ENCODE data around the gene SMC6.

Gene SMC6

DNA sequence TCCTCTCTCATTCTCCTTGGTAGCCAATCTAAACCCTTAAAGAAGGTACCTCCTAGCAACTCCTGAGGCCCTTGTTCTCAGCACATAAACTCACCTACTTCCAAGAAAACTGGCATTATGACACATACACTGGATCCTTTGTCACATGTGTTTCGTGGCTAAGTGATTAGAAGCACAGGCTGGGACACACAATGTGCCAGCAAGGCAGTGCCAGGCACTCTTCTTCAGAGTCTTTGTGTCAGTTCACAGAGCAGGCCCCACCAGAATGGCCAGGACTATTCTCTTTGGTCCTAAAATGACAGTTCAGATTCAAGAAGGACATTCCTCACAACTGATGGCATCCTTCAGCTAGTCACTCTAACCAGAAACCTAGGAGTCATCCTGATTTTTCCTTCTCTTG, 40.3 kb downstream of the SMC6 start:
- no peak for FAIRE-seq

DNA sequence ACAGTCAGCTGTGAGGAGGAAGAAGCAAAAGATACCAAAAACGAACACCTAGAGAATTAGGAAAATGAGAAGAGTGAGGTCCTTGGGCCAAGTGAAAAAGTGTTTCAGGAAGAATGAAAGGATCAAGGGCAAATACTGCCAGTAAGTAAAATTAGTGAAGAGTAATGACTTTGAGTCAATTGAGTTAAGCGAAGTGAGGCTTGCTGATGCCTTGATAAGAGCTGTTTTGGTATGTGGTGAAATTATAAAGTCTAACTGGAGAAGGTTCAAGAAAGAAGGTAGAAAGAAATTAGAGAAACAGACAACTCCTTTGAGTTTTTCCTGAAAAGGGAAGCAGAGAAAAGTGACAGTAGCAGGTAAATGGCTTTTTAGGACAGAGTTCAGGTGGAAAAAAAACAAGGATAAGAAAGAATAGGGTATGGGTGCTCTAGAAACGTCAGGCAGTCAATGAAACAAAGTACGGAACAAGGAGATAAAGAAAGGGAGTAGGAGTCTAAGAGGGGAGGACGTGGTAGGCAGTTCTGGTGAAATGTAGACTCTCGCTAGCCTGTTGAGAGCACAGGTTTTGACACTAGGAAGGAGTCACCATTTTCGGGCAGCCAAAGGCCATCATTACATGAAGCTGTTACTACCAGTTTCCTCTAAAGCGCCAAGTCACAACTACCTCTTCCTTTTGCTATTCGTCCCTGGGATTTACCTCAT, 42.9 kb downstream of the SMC6 start:
- FAIRE-seq, result no peak

DNA sequence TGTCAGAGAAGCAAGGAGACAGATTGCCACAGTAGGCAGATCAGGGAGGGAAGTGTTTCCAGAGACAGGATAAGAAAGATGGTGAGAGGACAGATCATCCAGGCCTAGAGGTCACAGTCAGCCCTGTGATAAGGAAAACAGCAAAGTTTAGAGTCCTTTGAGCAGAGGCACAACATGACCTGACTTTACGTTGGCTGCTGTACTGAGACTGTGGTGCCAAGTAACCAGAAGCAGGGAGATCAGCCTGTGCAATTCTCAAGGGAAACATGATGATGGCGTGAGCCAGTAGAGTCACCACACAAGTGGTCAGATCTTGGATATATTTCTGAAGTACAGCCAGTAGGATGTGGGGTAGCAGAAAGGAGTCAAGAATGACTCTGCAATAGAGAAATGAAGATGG, 43.7 kb downstream of the SMC6 start:
- FAIRE-seq, result no peak

DNA sequence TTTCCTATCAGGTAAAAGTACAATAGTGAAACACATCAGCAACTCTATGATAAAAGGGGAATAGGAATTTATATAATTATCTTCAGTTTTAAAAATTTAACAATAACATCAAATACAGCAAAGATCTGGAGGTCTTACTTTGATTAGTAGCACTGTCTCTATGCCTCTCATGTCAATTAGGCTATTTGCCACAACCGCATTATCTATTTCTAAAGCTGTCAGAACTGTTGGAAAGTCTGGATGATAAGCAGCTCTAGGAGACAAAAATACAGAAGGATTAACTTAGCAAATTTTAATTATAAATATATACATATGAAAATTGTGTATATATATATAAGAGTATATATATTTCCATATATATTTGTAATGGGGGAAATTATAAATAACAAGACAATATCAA, 45.1 kb downstream of the SMC6 start:
- no peak for FAIRE-seq

DNA sequence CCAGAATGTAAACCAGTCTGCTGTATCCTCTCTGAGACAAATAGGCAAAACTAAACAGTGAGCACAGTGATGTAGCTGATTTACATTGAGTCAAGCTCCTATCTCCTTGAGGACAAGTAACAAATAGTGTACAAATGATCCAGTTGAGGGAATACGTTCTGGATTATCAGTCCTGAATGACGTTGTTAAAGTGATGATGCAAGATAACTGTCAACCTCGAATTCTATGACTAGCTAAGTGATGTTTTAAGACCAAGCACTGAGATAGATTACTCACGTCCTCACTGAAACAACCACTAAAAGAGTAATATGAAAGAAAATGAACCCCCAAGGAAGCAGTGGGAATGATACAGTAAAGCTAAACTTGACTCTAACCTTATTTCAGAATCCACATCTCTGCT, 46.8 kb downstream of the SMC6 start:
- no peak for FAIRE-seq

DNA sequence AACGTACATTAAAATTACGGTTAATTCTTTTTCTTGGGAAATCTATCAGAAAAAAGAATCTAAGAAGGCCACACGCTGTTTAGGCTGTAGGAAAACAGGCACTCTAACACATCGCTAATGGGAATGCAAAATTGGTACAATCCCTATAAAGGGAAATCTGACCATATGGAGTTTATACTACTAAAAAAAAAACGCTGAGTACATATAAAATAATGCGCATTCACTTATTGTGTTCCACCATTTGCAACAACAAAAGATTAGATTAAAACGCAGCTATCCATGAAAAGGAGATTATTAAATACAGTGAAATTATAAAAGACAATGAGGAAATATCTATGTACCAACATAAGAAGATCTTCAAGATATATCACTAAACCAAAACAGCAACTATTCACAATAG, 62.8 kb downstream of the SMC6 start:
- FAIRE-seq, result peak; percentile 10

DNA sequence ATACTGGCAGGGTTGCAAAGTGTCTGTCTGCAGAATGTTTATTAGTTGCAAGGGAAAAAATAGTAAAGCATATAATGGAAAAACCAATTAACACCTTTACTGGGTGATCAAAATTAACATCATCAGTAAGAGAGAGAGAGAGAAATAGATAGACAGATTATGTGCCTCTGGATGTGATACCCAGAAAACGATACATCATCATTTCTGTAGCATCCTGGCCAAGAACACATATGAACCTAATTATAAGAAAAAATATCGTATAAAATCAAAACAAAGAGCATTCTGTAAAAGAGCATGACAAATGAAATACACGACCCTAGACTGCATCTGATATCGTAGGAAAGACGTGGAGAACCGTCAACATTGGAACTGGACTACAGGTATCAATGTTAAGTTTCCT, 64.6 kb downstream of the SMC6 start:
- FAIRE-seq, result no peak

DNA sequence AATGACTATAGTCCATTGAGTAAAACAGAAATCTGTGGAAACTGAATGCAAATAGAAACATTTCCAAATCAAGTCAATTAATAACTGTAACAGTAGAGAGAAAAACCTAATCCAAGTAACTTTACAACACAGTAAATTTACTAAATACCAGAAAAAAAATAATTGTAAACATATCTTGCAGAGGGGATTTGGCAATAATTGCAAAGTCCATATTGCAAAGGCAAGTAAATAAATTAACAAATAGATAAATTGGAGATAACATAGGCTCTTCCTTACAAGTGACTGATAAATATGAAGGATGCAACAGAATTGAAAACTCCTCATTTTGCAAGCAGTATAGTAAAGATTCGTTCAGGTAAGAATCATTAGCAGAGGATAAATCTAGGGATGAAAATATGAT, 65.0 kb downstream of the SMC6 start:
- no peak for FAIRE-seq

DNA sequence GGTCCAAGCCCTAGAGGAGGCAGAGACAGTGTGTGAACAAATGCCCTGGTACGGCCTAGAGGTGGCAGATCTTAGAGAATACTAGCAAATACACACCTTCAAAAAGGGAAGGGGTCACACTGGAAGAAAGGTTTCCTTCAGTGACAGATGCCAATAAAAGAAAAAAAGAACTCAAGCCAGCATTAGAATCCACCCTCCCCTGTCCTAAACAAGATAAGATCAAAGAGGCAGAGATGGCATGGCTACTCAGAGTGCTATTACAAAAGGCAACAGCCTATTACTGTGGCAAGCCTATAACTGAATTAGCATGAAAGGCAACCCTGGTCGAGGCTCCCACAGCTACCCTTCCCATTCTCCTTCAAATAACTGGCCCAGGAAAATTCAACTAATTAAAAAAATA, 69.6 kb downstream of the SMC6 start:
- FAIRE-seq, result no peak

DNA sequence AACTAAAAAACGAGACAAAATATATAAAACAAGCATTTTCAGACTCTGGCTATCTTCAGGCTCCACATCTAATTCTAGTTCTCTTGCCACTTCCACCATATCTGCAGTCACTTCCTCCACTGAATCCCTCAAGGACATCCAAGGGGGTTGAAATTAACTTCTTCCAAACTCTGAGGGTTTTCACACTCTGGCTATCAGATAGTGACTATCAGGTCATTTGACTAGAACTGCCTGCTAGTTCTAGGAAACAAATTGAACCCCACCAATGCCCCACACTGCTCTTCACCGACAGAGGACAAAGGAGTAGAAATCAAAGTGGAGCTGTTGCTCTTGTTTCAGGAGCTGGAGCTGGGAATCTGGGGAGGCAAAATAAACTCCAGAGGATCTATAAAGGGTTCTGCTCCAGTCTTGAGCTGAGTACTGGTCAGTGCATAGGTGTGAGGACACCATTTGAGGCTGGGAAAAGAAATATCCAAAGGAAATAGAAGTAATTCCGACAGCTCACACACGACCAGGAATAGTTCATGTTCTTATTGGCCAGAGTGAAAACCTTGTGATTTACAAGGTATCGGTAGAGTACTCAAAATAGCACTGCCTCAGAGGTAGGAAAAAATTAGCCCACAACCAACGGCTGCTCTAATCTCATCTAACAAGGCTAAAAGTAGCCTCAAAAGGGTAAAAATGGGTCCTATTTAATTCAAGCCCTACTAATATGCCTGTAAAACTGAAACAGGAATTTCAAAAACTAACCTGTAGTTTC, 71.3 kb downstream of the SMC6 start:
- no peak for FAIRE-seq

DNA sequence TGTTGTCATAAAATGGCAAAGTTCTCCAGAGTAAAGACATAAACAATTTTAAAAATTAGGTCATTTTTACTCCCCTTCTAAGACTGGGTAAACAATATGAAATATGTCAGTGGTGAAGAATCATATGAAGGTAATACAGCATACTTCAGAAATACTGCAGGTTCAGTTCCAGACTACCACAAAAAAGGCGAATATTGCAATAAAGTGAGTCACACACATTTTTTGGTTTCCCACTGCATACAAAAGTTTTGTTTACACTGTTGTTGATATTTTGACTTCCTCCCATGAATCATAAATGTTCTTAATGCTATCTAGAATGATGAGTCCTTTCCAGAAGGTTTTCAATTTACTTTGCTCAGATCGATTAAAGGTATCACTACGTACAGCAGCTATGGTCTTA, 73.5 kb downstream of the SMC6 start:
- FAIRE-seq, result no peak

DNA sequence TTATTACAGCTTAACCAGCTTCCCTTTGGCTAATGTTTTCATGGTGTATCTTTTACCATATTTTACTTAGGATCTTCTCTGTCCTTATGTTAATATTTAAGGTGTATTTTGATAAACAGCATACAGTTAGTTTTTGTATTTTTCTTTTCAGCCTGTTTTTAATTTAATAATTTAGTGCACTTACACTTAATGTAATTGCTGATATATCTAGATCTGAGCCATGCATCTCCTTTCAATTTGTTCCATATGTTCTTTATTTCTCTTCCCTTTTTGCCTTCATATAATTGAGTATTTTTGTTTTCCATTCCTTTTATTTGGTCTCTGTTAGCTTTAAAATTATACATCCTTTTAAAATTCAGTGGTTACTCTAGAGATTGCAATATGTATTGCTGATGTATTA, 78.8 kb downstream of the SMC6 start:
- no peak for FAIRE-seq

DNA sequence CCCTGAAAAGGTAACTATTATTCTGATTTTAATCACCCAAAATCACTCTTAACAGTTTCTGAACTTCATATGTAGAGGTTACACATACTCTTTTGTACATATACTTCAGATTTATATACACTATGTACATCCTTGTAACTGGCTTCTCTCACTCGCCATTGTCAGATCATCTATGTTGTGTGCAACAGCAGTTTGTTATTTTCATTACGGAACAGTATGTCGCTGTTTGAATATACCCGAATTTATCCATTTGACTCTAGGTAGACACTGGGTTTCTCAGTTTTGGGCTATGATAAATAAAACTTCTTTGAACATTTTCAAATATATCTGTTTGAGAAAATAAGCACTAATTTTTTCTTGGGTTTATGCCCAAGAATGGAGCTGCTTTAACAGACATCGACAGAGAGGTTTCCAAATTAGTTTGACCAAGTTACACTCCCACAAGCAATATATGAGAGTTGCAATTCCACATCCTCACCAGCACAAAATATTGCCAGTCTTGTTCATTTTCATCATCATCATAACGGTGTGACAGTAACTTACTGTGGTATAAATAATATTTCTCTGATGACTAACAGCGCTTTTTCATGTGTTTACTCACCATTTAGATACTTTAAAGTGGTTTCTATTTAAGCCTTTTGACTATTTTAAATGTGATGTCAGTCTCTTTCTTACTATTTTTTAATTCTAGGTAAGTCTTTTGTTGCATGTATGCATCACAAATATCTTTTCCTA, 80.9 kb downstream of the SMC6 start:
- no peak for FAIRE-seq

DNA sequence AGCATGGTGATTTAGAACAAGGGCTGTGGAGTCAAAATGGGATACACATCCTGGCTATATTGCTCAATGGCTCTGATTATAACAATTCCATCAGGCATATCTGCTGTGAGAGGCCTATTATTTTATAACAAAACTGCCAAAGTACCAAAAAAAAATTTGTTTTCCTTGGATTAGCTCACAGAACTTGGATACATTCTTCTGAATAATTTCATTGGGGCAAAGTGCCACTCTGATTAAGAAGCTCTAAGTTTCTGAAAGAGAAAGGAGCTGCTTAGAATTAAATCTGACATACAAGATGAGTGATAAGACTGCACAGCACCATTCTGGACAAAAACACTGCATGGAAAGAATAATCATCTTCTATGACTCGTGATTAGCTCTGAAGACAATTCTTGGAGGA, 85.7 kb downstream of the SMC6 start:
- no peak for FAIRE-seq

DNA sequence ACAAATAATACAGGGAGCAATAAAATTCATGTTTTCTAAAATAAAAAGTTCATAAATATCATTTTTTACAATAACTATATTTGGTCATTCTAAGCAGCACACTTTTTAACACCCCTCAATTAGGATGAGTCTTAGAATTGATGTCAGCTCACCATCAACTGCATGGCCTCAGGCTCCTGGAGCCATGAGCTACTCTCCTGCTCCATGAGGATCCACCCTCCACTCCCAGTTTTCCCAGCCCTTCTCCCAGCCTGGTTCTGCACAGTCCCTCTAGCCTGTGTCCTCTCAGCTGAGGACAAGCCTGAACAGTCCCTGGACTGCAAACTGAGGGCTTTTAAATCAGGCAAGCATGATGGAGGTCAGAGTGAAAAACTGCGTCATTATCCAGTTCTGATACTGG, 89.1 kb downstream of the SMC6 start:
- no peak for FAIRE-seq

DNA sequence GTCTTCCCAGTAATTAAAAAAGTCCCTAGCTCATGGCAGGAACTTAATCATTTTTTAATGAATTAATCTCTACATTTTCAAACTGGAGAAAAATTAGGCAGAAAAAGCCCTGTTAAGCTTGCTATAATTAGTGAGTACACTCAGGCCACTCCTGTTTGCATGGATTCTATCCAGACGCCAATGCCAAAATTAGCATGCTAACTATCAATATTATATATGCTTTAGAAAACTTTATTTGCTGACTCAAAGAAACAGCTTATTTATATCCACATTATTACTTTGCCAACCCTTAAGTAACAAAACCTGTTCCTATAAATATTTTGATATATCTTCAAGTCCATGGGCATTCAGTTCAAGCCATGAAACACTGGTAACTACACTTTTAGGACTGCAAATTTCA, 90.9 kb downstream of the SMC6 start:
- FAIRE-seq, result no peak

DNA sequence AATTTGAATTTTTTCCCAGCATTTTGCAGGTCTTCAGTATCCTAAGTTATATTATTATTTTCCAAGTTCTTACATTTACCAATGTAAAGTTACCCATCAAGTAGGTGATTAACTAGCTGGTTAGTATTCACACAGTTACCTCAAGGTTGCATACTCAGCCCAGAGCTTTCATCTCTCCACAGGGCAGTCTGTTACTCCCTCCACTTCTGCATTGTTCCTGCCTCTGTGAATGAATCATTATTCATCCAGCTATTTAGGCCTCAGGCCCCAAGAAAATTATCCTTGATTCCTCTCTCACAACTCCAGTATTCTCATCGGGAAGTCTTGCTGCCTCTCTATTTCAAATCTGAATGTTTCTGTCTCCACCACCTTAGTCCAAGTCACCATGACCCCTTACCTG, 92.2 kb downstream of the SMC6 start:
- no peak for FAIRE-seq

DNA sequence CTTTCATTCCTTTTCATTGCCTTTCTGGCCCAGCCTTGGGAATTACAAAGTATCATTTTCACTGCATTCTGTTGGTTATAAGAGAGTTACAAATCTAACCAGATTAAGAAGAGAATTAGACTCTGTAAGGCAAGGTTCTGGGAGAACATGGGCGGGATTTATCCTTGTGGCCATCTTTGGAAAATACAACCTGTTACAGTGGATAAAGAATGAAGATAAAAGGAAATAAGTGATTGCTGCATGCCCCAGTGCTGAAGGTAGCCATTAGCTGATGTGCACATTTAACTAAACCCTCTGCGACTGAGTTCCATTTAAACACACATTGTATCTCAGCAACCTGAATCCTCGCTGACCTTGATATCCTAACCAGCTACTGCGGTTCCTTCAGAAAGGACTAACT, 93.4 kb downstream of the SMC6 start:
- FAIRE-seq, result no peak

DNA sequence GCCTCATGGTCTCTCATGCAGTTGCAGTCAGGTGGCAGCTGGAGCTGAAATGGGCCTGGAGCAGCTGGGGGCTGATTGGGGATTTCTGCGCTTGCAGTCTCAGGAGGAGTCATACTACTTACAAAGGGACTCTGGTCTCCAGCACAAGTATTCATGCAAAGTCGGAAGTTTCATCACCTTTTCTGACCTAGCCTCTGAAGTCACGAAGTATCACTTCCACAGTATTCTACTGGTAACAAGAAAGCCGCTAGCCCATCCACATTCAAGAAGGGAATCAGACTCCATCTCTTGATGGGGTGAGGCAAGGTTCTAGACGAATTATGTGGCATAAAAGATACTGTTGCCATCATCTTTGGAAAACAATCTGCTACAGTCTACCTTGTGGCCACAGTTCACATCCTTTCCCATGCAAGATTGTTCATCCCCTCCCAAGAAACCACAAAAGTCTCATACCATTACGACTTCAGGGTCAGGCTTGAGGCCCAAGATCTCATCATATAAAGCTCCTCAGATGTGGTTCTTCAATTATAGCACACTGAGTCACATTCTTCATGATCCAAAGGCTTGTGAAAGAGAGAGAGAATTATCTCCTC, 95.3 kb downstream of the SMC6 start:
- FAIRE-seq, result no peak

DNA sequence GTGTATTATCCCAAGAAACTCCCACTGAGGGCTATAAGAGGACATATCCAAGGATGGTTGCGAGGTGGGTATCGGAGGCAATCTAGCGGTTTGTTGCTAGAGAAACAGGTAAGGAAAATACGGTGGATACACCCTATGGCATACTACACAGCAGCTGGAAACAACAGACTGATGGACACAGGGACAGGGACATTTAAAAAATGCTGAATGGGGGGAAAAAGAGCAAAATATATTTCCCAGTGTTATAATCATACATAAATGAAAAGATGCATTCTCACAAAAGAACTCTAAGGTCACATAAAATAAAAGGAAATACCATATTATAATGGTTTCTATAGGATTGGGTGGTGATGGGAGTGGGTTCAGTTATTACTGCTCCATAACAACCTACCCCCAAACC, 95.9 kb downstream of the SMC6 start:
- no peak for FAIRE-seq

DNA sequence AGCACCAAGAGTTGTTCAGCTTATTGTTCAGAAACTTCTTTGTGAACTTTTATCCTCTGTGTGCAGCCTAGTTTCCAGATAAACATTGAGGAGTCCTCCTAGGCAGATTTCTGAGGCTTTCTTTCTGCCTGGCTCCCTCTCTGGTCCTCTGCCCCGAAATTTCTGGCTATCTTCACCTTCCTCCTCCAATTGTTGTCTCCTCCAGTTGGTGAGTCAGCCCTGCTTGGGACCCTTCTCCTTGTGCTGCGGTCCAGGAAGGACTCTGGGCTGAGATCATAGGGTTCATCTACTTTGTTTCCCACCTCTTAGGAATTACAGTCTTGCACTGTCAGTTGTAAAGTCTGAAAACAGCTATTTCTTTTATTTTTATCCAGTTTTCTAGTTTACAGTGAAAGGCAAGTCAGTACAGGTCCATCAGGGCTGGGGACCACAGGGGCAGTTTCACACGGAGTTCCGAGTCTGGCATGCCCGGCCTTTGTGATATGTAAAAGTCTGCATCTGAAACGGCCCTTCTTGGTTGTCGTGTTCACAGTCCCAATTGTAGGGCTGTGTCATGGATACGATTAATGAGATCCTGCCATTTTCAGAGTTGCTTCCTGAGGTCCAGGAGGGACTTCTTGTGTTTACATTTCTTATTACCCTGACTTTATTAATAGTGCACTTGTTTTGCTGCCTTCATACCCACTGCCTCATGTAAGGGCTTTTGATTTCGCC, 100.8 kb downstream of the SMC6 start:
- no peak for FAIRE-seq

DNA sequence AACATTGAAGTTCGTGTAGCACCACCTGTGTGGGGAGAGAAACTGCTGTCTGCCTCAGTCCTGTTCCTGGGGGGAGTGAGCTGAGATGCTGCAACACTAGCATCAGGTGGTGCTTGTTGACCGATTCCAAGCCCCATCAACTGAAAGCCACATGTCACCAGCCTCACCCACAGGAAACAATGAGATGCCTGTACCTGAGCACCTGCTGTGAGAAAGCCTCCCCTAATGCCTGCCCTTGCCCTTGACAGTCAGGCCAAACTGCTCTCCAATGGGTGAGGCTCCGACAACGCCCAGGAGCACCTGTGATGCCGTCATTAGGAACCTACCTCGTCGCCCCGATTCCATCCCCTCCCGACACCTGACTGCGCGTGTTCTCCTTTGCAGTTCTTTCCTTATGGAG, 104.6 kb downstream of the SMC6 start:
- no peak for FAIRE-seq

DNA sequence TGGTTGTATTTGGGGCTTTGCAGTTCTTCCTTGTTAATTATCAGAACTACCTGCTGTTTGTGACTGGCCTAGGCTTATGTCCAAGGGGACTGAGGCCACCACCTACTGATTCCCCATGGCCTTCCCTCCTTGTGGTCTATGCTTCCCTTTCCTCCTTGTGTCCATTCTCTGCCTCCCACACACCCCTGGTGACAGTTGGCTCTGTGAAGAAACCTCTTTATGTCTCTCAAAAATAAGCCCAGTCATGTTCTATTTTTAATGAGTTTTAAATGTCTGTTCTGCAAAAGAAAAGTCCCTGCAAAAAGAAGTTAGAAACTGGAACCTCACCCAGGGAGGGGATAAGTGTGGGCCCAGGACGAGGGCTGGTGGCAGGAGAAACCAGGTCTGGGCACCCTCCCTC, 105.0 kb downstream of the SMC6 start:
- no peak for FAIRE-seq
